K562 (cell line): ENCODE measurements around the gene CFAP20. TPM values are rescaled to one million over a fixed set of nuclear protein-coding genes. Genes with fewer than 3 reads are reported as not detected.

Source experiments
- ATAC-seq: fragments of 200-7000 bp; cut with Tn5 transposase; 3 replicates; pipeline ENCODE4 v1.9.1; 2020; ENCODE audit warnings: moderate library complexity
- BruUV-seq: library from RNA; stranded (reverse); fragments of 400-500 nt; replicated peaks from 2 replicates; lab custom pipeline; 2021; lab: Mats Ljungman, UMichigan
- CTCF ChIA-PET: fragments of 300-600 bp; formaldehyde crosslinking; extraction: SDS; loops from one replicate; lab custom pipeline; 2021; ENCODE audit warnings: low intra/inter-chr PET ratio; lab: Yijun Ruan, JAX
- POLR2A ChIA-PET: fragments of 300-600, 350-650 bp; sonication (Branson Sonifier 250); formaldehyde crosslinking; extraction: SDS; loops from one replicate; lab custom pipeline; 2021; ENCODE audit warnings: antibody characterized with exemption, inconsistent platforms; lab: Yijun Ruan, JAX
- DNase-seq, 4 experiments: peaks; one replicate each; pipeline versions ENCODE4 v3.0.0 to v3.0.0-alpha.2; 2011 to 2018; ENCODE audit warnings: low spot score in 3 of 4, mixed read lengths in 3 of 4; ENCODE audit errors: extremely low read depth in 1 of 4
- FAIRE-seq: peaks from 2 replicates; lab custom pipeline; 2011; peaks lifted over from hg19 to GRCh38; lab: Jason Lieb, UNC
- H2AFZ ChIP-seq: 2 replicates; pipeline ENCODE4 v1.6.0; 2011; ENCODE audit warnings: low read depth, low read length, control low read depth, inconsistent platforms
- H3K27ac ChIP-seq: fragments of 200-600 bp; 3 replicates; pipeline ENCODE4 v1.8.0; 2011; ENCODE audit warnings: low read depth, mild to moderate bottlenecking, control low read depth, inconsistent platforms, low read length, moderate library complexity, mixed read lengths; ENCODE audit errors: extremely low read depth
- H3K27me3 ChIP-seq, 2 experiments: fragments of 300-600 bp in 1 of 2; 2 replicates in 1 of 2; 3 replicates in 1 of 2; pipeline versions ENCODE4 v1.6.0 to v1.8.0; 2011; ENCODE audit warnings: inconsistent platforms in 2 of 2, low read length in 2 of 2, mild to moderate bottlenecking in 1 of 2, mixed read lengths in 1 of 2, moderate library complexity in 1 of 2; ENCODE audit not compliant: control insufficient read depth in 2 of 2, insufficient read depth in 2 of 2
- H3K36me3 ChIP-seq: fragments of 300-600 bp; 3 replicates; pipeline ENCODE4 v1.8.0; 2011; ENCODE audit warnings: mild to moderate bottlenecking, low read length, inconsistent platforms; ENCODE audit not compliant: control insufficient read depth, insufficient read depth
- H3K4me1 ChIP-seq, 2 experiments: fragments of 200-600 bp in 1 of 2; replicated peaks in 1 of 2; 2 replicates in 1 of 2; 3 replicates in 1 of 2; pipeline versions ENCODE4 v1.5.1 to v1.8.0; 2011; ENCODE audit warnings: inconsistent platforms in 2 of 2, low read length in 2 of 2, mild to moderate bottlenecking in 1 of 2, mixed read lengths in 1 of 2, moderate library complexity in 1 of 2; ENCODE audit not compliant: control insufficient read depth in 2 of 2, insufficient read depth in 2 of 2
- H3K4me2 ChIP-seq: 2 replicates; pipeline ENCODE4 v1.6.1; 2011; ENCODE audit warnings: low read length, control low read depth, inconsistent platforms, mixed read lengths; ENCODE audit not compliant: insufficient read depth
- H3K4me3 ChIP-seq: fragments of 200-600 bp; sonication (generic), shearing (Covaris generic); 2 replicates; pipeline ENCODE4 v1.5.1; 2016; ENCODE audit warnings: control low read depth, inconsistent platforms
- H3K79me2 ChIP-seq: fragments of 200-600 bp; 3 replicates; pipeline ENCODE4 v1.8.0; 2011; ENCODE audit warnings: low read length, inconsistent platforms; ENCODE audit not compliant: control insufficient read depth, insufficient read depth
- H3K9ac ChIP-seq, 2 experiments: 2 replicates each; pipeline versions ENCODE4 v1.6.0 to v1.6.1; 2011; ENCODE audit warnings: low read depth in 2 of 2, low read length in 2 of 2, control low read depth in 1 of 2, inconsistent platforms in 1 of 2, mild to moderate bottlenecking in 1 of 2, mixed read lengths in 1 of 2; ENCODE audit not compliant: insufficient read depth in 1 of 2
- H3K9me1 ChIP-seq: one replicate; pipeline ENCODE4 v1.6.0; 2011; ENCODE audit warnings: inconsistent platforms, mild to moderate bottlenecking, low read length, moderate library complexity; ENCODE audit not compliant: control insufficient read depth, insufficient read depth
- H3K9me3 ChIP-seq: replicated peaks from 2 replicates; pipeline ENCODE4 v1.5.1; 2011; ENCODE audit warnings: low read depth, low read length, inconsistent platforms; ENCODE audit not compliant: control insufficient read depth, insufficient read depth
- H4K20me1 ChIP-seq: replicated peaks from 2 replicates; pipeline ENCODE4 v1.6.1; 2011; ENCODE audit warnings: low read length, inconsistent platforms, mixed read lengths; ENCODE audit not compliant: control insufficient read depth, insufficient read depth
- KLF16 ChIP-seq: IDR thresholded peaks from 2 replicates; pipeline ENCODE4 v1.6.1; 2016; ENCODE audit warnings: antibody characterized with exemption
- WGBS: fragments of 100-300 bp; shearing (Covaris generic); methylation state at CpG from one replicate; pipeline ENCODE4 v1.1.6; 2016; ENCODE audit warnings: low coverage, mixed read lengths; ENCODE audit not compliant: insufficient coverage; ENCODE audit errors: missing lambda C conversion rate; 5-methylcytosine and 5-hydroxymethylcytosine counted together
- in situ Hi-C: fragments of 300-500 bp; cut with MboI; formaldehyde crosslinking; loops from 4 replicates; pipeline ENCODE4 v1.15.0; 2018; ENCODE audit warnings: inconsistent platforms, mixed read lengths
- intact Hi-C: fragments of 100-400 bp; cut with micrococcal nuclease; formaldehyde crosslinking; loops from 2 replicates; pipeline ENCODE4 v1.14.2; 2022
- polyA plus RNA-seq, 8 experiments: library from polyadenylated mRNA; depleted of rRNA in 4 of 8; stranded (reverse) in 5 of 8; unstranded in 3 of 8; fragments of >200 nt; fragmentation: Nextera tagmentation in 2 of 8; fragmentation: Illumina TruSeq in 1 of 8; extraction: Ambion mirVana in 2 of 8; extraction: Trizol in 1 of 8; gene quantifications; 2 replicates each; pipeline versions ENCODE4 v1.2.1 to v1.2.3, GENCODE V29; 2011 to 2014; ENCODE audit warnings: inconsistent platforms in 1 of 8, missing spikeins in 1 of 8
- total RNA-seq, 7 experiments: library from RNA; depleted of rRNA in 6 of 7; stranded (reverse); fragments of >200 nt in 6 of 7; fragmentation: Illumina TruSeq in 2 of 7; extraction: Trizol in 2 of 7; gene quantifications; 2 replicates each; pipeline versions ENCODE4 v1.2.1 to v1.2.3, GENCODE V29; 2011 to 2021; ENCODE audit warnings: low replicate concordance in 1 of 7
- TF ChIP-seq, protein P1 (sequence below): IDR thresholded peaks from 3 replicates; pipeline ENCODE4 v1.6.1; 2011; ENCODE audit warnings: borderline replicate concordance, mild to moderate bottlenecking; ENCODE audit not compliant: insufficient read length, insufficient read depth
- TF ChIP-seq, protein P2 (sequence below), 2 experiments: fragments of 450-650 bp; conservative IDR thresholded peaks; 2 replicates each; pipeline ENCODE4 v1.6.1; 2017; ENCODE audit warnings: mild to moderate bottlenecking in 2 of 2, moderate library complexity in 2 of 2
- TF ChIP-seq, protein P3 (sequence below): fragments of 250-450 bp; sonication (Bioruptor Pico); IDR thresholded peaks from 2 replicates; pipeline ENCODE4 v1.8.0; 2022; ENCODE audit warnings: inconsistent platforms
- TF ChIP-seq, protein P4 (sequence below), 2 experiments: fragments of 450-650 bp in 1 of 2; sonication (generic) in 1 of 2; formaldehyde crosslinking in 1 of 2; IDR thresholded peaks; 2 replicates each; pipeline versions ENCODE4 v1.7.1 to v1.9.0; 2016 to 2022; ENCODE audit warnings: inconsistent platforms in 1 of 2, mild to moderate bottlenecking in 1 of 2, missing genetic modification reagents in 1 of 2

The CFAP20 gene
- total and polyA plus RNA-seq, 9 of the 15 experiments (the other 6 are each of a cell fraction or from before 2014, with no cell fraction given), result 20.5 to 90.5 (median 75.3) TPM

DNA sequence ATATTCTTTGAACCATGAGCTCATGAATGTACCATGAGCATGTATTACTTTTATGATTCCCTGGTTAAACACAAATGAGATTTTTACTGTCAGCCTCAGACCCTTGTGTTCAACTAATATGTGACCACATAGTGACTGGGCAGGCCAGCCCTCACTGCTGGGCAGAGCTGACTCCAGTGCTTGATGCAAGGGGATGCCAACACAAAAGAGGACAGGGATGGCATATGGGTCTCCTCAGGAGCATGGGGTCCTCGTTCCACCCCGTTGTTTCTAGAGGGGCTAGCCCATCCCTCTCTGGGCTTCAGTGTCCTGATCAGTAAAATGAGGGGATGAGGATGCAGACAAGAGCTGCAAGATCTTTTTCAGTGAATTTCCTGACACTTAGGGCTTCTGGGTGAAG lies 19.3 kb downstream of the CFAP20 start (continued):
- TF ChIP-seq, protein P1, sequence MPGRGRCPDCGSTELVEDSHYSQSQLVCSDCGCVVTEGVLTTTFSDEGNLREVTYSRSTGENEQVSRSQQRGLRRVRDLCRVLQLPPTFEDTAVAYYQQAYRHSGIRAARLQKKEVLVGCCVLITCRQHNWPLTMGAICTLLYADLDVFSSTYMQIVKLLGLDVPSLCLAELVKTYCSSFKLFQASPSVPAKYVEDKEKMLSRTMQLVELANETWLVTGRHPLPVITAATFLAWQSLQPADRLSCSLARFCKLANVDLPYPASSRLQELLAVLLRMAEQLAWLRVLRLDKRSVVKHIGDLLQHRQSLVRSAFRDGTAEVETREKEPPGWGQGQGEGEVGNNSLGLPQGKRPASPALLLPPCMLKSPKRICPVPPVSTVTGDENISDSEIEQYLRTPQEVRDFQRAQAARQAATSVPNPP, result no peak
- TF ChIP-seq, protein P2, sequence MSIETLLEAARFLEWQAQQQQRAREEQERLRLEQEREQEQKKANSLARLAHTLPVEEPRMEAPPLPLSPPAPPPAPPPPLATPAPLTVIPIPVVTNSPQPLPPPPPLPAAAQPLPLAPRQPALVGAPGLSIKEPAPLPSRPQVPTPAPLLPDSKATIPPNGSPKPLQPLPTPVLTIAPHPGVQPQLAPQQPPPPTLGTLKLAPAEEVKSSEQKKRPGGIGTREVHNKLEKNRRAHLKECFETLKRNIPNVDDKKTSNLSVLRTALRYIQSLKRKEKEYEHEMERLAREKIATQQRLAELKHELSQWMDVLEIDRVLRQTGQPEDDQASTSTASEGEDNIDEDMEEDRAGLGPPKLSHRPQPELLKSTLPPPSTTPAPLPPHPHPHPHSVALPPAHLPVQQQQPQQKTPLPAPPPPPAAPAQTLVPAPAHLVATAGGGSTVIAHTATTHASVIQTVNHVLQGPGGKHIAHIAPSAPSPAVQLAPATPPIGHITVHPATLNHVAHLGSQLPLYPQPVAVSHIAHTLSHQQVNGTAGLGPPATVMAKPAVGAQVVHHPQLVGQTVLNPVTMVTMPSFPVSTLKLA (conservative IDR thresholded peaks at IDR 0.05), result no peak
- TF ChIP-seq, protein P3, sequence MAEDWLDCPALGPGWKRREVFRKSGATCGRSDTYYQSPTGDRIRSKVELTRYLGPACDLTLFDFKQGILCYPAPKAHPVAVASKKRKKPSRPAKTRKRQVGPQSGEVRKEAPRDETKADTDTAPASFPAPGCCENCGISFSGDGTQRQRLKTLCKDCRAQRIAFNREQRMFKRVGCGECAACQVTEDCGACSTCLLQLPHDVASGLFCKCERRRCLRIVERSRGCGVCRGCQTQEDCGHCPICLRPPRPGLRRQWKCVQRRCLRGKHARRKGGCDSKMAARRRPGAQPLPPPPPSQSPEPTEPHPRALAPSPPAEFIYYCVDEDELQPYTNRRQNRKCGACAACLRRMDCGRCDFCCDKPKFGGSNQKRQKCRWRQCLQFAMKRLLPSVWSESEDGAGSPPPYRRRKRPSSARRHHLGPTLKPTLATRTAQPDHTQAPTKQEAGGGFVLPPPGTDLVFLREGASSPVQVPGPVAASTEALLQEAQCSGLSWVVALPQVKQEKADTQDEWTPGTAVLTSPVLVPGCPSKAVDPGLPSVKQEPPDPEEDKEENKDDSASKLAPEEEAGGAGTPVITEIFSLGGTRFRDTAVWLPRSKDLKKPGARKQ (CRISPR knock-in tag), result no peak

DNA sequence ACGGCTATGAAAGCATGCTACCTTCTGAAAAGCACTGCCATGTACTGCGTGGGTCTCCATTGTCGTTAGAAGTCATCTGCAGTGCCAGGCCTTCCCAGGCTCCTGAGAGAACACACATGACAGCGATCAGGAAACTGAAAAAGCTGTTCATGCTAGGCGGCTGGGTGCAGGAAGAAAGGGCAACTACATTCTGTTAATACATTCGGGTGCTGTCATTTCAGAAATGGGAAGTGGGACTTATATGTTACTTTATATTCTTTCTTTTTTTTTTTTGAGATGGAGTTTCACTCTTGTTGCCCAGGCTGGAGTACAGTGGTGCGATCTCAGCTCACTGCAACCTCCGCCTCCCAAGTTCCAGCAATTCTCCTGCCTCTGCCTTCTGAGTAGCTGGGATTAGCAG lies 19.9 kb downstream of the CFAP20 start:
- Histone ChIP-seq H3K4me2 (no peak overlapping the region), H3K9me3 (no peaks in the 10 kb centered on the region), H3K9ac (no peak overlapping the region), H3K36me3 (peaks cover 17% of the 10 kb centered on the region), H2AFZ (no peak overlapping the region), H3K9me1 (no peaks in the 10 kb centered on the region), H3K79me2 (no peaks in the 10 kb centered on the region), H4K20me1 (no peaks in the 10 kb centered on the region), H3K27me3 (no peaks in the 10 kb centered on the region; a peak in 1 of 5 replicates), H3K4me1 (no peaks in the 10 kb centered on the region; a peak in 1 of 5 replicates), H3K4me3 (no peak overlapping the region), H3K27ac (no peak overlapping the region)
- DNase-seq (no peak), FAIRE-seq (no peak), ATAC-seq (no peak)
- ChIA-PET CTCF (no interaction called here), POLR2A (interaction anchor here (0.8 to 1.7 kb wide), 2 partner anchors 10 to 75 kb away, joined by 3 to 4 read pairs; no protein-coding TSS in a partner anchor)
- 34% methylated on average over 8 of the region's 8 CpGs for WGBS
- BruUV-seq, result no TSS peak
- in situ Hi-C loops (no loop called here), intact Hi-C loops (no loop called here)
- TF ChIP-seq, protein P4, sequence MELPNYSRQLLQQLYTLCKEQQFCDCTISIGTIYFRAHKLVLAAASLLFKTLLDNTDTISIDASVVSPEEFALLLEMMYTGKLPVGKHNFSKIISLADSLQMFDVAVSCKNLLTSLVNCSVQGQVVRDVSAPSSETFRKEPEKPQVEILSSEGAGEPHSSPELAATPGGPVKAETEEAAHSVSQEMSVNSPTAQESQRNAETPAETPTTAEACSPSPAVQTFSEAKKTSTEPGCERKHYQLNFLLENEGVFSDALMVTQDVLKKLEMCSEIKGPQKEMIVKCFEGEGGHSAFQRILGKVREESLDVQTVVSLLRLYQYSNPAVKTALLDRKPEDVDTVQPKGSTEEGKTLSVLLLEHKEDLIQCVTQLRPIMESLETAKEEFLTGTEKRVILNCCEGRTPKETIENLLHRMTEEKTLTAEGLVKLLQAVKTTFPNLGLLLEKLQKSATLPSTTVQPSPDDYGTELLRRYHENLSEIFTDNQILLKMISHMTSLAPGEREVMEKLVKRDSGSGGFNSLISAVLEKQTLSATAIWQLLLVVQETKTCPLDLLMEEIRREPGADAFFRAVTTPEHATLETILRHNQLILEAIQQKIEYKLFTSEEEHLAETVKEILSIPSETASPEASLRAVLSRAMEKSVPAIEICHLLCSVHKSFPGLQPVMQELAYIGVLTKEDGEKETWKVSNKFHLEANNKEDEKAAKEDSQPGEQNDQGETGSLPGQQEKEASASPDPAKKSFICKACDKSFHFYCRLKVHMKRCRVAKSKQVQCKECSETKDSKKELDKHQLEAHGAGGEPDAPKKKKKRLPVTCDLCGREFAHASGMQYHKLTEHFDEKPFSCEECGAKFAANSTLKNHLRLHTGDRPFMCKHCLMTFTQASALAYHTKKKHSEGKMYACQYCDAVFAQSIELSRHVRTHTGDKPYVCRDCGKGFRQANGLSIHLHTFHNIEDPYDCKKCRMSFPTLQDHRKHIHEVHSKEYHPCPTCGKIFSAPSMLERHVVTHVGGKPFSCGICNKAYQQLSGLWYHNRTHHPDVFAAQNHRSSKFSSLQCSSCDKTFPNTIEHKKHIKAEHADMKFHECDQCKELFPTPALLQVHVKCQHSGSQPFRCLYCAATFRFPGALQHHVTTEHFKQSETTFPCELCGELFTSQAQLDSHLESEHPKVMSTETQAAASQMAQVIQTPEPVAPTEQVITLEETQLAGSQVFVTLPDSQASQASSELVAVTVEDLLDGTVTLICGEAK (IDR thresholded peaks at IDR 0.05), result no peak
- TF ChIP-seq, protein P4 (CRISPR knock-in tag; IDR thresholded peaks at IDR 0.05), result no peak
- no peak for TF ChIP-seq KLF16
